Measurements from ENCODE around the gene SKAP1. TPM values are rescaled to one million over a fixed set of nuclear protein-coding genes. Genes with fewer than 3 reads are reported as not detected.

Gene SKAP1
- total and polyA plus RNA-seq, 7 donors = 0.09 to 1.0 (median 0.42) TPM; not detected in 2

GRCh38 chr17:48181653-48182052, 248.4 kb downstream of the SKAP1 start:
- no peak for DNase-seq
- Histone ChIP-seq H3K27ac (no peak overlapping the region), H3K9me3 (no peaks in the 10 kb centered on the region), H3K36me3 (ENCODE audit: insufficient read depth in 1 of 2, low read depth in 1 of 2) (no peaks in the 10 kb centered on the region), H3K4me3 (no peak overlapping the region), H3K4me1 (no peaks in the 10 kb centered on the region), H3K27me3 (ENCODE audit: insufficient read depth in 3 of 3, low read length in 2 of 3) (peaks cover 0 to 43% (median 8%) of the 10 kb centered on the region in 3 donors)
- intact Hi-C loops (cut with DNase I) = no loop called here
- TF ChIP-seq CTCF (IDR thresholded peaks at IDR 0.05) = peak; percentile 5
- 4 to 32% (median 7%) methylated on average over 1 of the region's 1 CpG for WGBS, 3 donors
- ATAC-seq = no peak

- H3K27me3 ChIP-seq (ENCODE audit: insufficient read depth in 3 of 3, low read length in 2 of 3) = peaks cover 0 to 39% (median 6%) of the 10 kb centered on the region in 3 donors
- intact Hi-C loops (cut with DNase I) = no loop called here
- H3K9me3 ChIP-seq = no peaks in the 10 kb centered on the region
- WGBS, 3 donors = 86 to 91% (median 88%) methylated on average over 7 of the region's 7 CpGs
- no peak overlapping the region for H3K27ac ChIP-seq
- no peak overlapping the region for H3K4me3 ChIP-seq
- TF ChIP-seq CTCF (IDR thresholded peaks at IDR 0.05) = no peak
- H3K4me1 ChIP-seq = no peaks in the 10 kb centered on the region
- no peak for ATAC-seq
- DNase-seq = no peak
- no peaks in the 10 kb centered on the region for H3K36me3 ChIP-seq (ENCODE audit: insufficient read depth in 1 of 2, low read depth in 1 of 2)
Measured at GRCh38 chr17:48180842-48181629, 249.0 kb downstream of the SKAP1 start.

- peaks cover 0 to 21% (median 4%) of the 10 kb centered on the region in 3 donors for H3K27me3 ChIP-seq (ENCODE audit: insufficient read depth in 3 of 3, low read length in 2 of 3)
- DNase-seq (no peak), ATAC-seq (no peak)
- no peak overlapping the region for H3K27ac ChIP-seq
- H3K4me3 ChIP-seq = no peak overlapping the region
- 73 to 78% (median 74%) methylated on average over 4 of the region's 4 CpGs for WGBS, 3 donors
- no peak for TF ChIP-seq CTCF (IDR thresholded peaks at IDR 0.05)
- H3K9me3 ChIP-seq = no peaks in the 10 kb centered on the region
- H3K36me3 ChIP-seq (ENCODE audit: insufficient read depth in 1 of 2, low read depth in 1 of 2) = no peaks in the 10 kb centered on the region
- intact Hi-C loops (cut with DNase I) = no loop called here
- H3K4me1 ChIP-seq = no peaks in the 10 kb centered on the region
Measured at GRCh38 chr17:48179071-48179945, 250.7 kb downstream of the SKAP1 start.

GRCh38 chr17:48178317-48178716, 251.7 kb downstream of the SKAP1 start:
- Histone ChIP-seq H3K9me3 (no peaks in the 10 kb centered on the region), H3K27ac (no peak overlapping the region), H3K27me3 (ENCODE audit: insufficient read depth in 3 of 3, low read length in 2 of 3) (peaks cover 0 to 20% (median 4%) of the 10 kb centered on the region in 3 donors), H3K4me1 (no peaks in the 10 kb centered on the region), H3K4me3 (no peak overlapping the region), H3K36me3 (ENCODE audit: insufficient read depth in 1 of 2, low read depth in 1 of 2) (no peaks in the 10 kb centered on the region)
- ATAC-seq = no peak
- intact Hi-C loops (cut with DNase I) = no loop called here
- no peak for TF ChIP-seq CTCF (IDR thresholded peaks at IDR 0.05)
- WGBS, 3 donors = 49 to 53% (median 51%) methylated on average over 4 of the region's 4 CpGs
- DNase-seq = no peak
